K562 (cell line): ENCODE measurements around the gene BCL7C. TPM values are rescaled to one million over a fixed set of nuclear protein-coding genes. Genes with fewer than 3 reads are reported as not detected.
A peak's percentile ranks its signal among the peaks of the same experiment; 100 is the strongest.

Experiments used
- BRD9 ChIP-seq: fragments of 450-650 bp; IDR thresholded peaks from 2 replicates; pipeline ENCODE4 v1.6.1; 2018; ENCODE audit warnings: low read depth; ENCODE audit not compliant: partially characterized antibody
- CREB1 ChIP-seq, 2 experiments: sonication (generic) in 1 of 2; formaldehyde crosslinking in 1 of 2; IDR thresholded peaks; 2 replicates each; pipeline versions ENCODE4 v1.6.1 to v1.8.0; 2012 to 2022; ENCODE audit warnings: inconsistent platforms in 1 of 2, mild to moderate bottlenecking in 1 of 2, missing genetic modification reagents in 1 of 2, moderate library complexity in 1 of 2
- CTBP1 ChIP-seq: fragments of 450-650 bp; IDR thresholded peaks from 2 replicates; pipeline ENCODE4 v1.6.1; 2016; ENCODE audit warnings: borderline replicate concordance
- EGR1 ChIP-seq: fragments of 450-650 bp; conservative IDR thresholded peaks from 2 replicates; pipeline ENCODE4 v1.6.1; 2017; ENCODE audit warnings: mild to moderate bottlenecking
- IFI16 ChIP-seq: fragments of 250-450 bp; sonication (Bioruptor Pico); IDR thresholded peaks from 2 replicates; pipeline ENCODE4 v2.1.2; 2022; ENCODE audit warnings: mild to moderate bottlenecking, inconsistent platforms
- MAZ ChIP-seq, 2 experiments: fragments of 450-650 bp in 1 of 2; sonication (generic) in 1 of 2; formaldehyde crosslinking; IDR thresholded peaks in 1 of 2; conservative IDR thresholded peaks in 1 of 2; 2 replicates each; pipeline versions ENCODE4 v1.4.0 to v1.5.0; 2020; ENCODE audit warnings: mild to moderate bottlenecking in 1 of 2, missing genetic modification reagents in 1 of 2
- MYC ChIP-seq, 2 experiments: fragments of 250-450 bp in 1 of 2; sonication (Bioruptor Pico) in 1 of 2; IDR thresholded peaks; 2 replicates each; pipeline versions ENCODE4 v1.5.1 to v1.6.1; 2012 to 2021; ENCODE audit warnings: low read depth in 2 of 2, borderline replicate concordance in 1 of 2, improper control_type of control experiment in 1 of 2, low read length in 1 of 2, mild to moderate bottlenecking in 1 of 2, moderate library complexity in 1 of 2
- NCOR1 ChIP-seq: fragments of 450-650 bp; IDR thresholded peaks from 2 replicates; pipeline ENCODE4 v1.6.1; 2016; ENCODE audit warnings: mild to moderate bottlenecking, moderate library complexity
- NR2C2 ChIP-seq, 2 experiments: fragments of 200-800 bp in 1 of 2; sonication (Bioruptor generic) in 1 of 2; sonication (generic) in 1 of 2; formaldehyde crosslinking in 1 of 2; IDR thresholded peaks; 2 replicates each; pipeline versions ENCODE4 v1.6.1 to v1.8.0; 2016 to 2022; ENCODE audit warnings: mild to moderate bottlenecking in 1 of 2, missing compliant biosample characterization in 1 of 2, missing genetic modification characterization in 1 of 2, missing genetic modification reagents in 1 of 2
- OTX1 ChIP-seq: fragments of 450-650 bp; formaldehyde crosslinking; IDR thresholded peaks from 2 replicates; pipeline ENCODE4 v1.4.0; 2022; ENCODE audit warnings: mild to moderate bottlenecking
- RBM39 ChIP-seq: fragments of 200-400 bp; formaldehyde crosslinking; optimal IDR thresholded peaks from 2 replicates; pipeline ENCODE3; 2018; ENCODE audit warnings: low read depth, low read length
- TAF9B ChIP-seq: fragments of 450-650 bp; IDR thresholded peaks from 2 replicates; pipeline ENCODE4 v1.6.1; 2018; ENCODE audit warnings: mild to moderate bottlenecking; ENCODE audit not compliant: partially characterized antibody
- TBP ChIP-seq: optimal IDR thresholded peaks from 2 replicates; pipeline ENCODE3; 2011; ENCODE audit warnings: low read depth, low read length, improper control_type of control experiment
- TOE1 ChIP-seq, 2 experiments: fragments of 450-650 bp in 1 of 2; sonication (generic) in 1 of 2; formaldehyde crosslinking in 1 of 2; IDR thresholded peaks; 2 replicates each; pipeline versions ENCODE4 v1.7.1 to v1.8.0; 2016 to 2022; ENCODE audit warnings: borderline replicate concordance in 2 of 2, mild to moderate bottlenecking in 2 of 2, antibody characterized with exemption in 1 of 2, inconsistent platforms in 1 of 2, low read depth in 1 of 2, missing genetic modification reagents in 1 of 2, moderate library complexity in 1 of 2
- ZBTB17 ChIP-seq: fragments of 450-650 bp; formaldehyde crosslinking; IDR thresholded peaks from 2 replicates; pipeline ENCODE4 v1.4.0; 2020; ENCODE audit warnings: mild to moderate bottlenecking
- ZNF140 ChIP-seq: fragments of 250-450 bp; sonication (Bioruptor Pico); IDR thresholded peaks from 2 replicates; pipeline ENCODE4 v1.8.0; 2021; ENCODE audit warnings: moderate library complexity, mild to moderate bottlenecking, inconsistent platforms
- ZNF143 ChIP-seq: sonication (generic); formaldehyde crosslinking; IDR thresholded peaks from 2 replicates; pipeline ENCODE4 v1.9.0; 2022; ENCODE audit warnings: mild to moderate bottlenecking, missing genetic modification reagents
- ZNF175 ChIP-seq: fragments of 200-800 bp; sonication (Bioruptor generic); IDR thresholded peaks from 2 replicates; pipeline ENCODE4 v1.6.1; 2016; ENCODE audit warnings: low read depth, mild to moderate bottlenecking, missing genetic modification characterization, missing compliant biosample characterization
- polyA plus RNA-seq, 8 experiments: library from polyadenylated mRNA; depleted of rRNA in 4 of 8; stranded (reverse) in 5 of 8; unstranded in 3 of 8; fragments of >200 nt; fragmentation: Nextera tagmentation in 2 of 8; fragmentation: Illumina TruSeq in 1 of 8; extraction: Ambion mirVana in 2 of 8; extraction: Trizol in 1 of 8; gene quantifications; 2 replicates each; pipeline versions ENCODE4 v1.2.1 to v1.2.3, GENCODE V29; 2011 to 2014; ENCODE audit warnings: inconsistent platforms in 1 of 8, missing spikeins in 1 of 8
- total RNA-seq, 7 experiments: library from RNA; depleted of rRNA in 6 of 7; stranded (reverse); fragments of >200 nt in 6 of 7; fragmentation: Illumina TruSeq in 2 of 7; extraction: Trizol in 2 of 7; gene quantifications; 2 replicates each; pipeline versions ENCODE4 v1.2.1 to v1.2.3, GENCODE V29; 2011 to 2021; ENCODE audit warnings: low replicate concordance in 1 of 7
- TF ChIP-seq, protein P1 (sequence below): fragments of 250-450 bp; sonication (Bioruptor Pico); IDR thresholded peaks from 2 replicates; pipeline ENCODE4 v1.5.0; 2021
- TF ChIP-seq, protein P2 (sequence below): fragments of 150-350 bp; conservative IDR thresholded peaks from 2 replicates; pipeline ENCODE4 v1.6.1; 2014; ENCODE audit warnings: low read length

The BCL7C gene
- total and polyA plus RNA-seq, 9 of the 15 experiments (the other 6 are each of a cell fraction or from before 2014, with no cell fraction given) = 1.7 to 85.8 (median 19.6) TPM

DNA sequence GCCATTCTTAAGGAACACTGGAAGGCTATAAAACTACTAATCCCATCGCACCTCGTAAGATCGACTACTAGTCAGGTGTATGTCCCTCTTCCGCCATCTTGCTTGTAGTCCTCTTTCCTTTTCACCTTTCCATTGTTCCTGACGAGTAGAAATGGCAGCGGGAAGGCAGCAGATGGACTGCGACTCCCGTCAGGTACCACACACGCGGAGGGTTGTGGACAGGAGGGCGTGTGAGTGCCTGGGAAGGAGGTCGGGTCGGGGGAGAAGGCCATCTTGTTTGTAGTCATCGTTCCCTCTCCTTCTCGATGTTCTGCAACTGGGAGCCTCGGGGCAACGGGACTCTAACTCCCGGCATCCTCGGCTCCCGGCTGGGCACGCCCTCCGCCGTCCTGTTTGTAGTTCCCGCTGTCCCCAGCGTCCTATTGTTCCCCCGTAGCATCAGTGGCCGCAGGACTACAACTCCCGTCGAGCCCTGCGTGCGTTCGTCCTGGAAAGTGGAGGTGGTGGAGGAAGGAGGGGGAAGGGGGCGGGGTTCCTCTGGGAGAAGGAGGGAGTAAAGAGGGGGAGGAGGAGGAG is 29.2 kb upstream of the BCL7C start (continued):
- TF ChIP-seq, protein P1, sequence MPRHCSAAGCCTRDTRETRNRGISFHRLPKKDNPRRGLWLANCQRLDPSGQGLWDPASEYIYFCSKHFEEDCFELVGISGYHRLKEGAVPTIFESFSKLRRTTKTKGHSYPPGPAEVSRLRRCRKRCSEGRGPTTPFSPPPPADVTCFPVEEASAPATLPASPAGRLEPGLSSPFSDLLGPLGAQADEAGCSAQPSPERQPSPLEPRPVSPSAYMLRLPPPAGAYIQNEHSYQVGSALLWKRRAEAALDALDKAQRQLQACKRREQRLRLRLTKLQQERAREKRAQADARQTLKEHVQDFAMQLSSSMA = peak; percentile 98
- TF ChIP-seq MYC (IDR thresholded peaks at IDR 0.05; ENCODE audit: low read depth, low read length) (peak; percentile 57; the same call in 1 of the 2 replicates), MYC (CRISPR knock-in tag; IDR thresholded peaks at IDR 0.05; ENCODE audit: borderline replicate concordance, low read depth) (no peak), EGR1 (peak; percentile 95), NR2C2 (CRISPR knock-in tag; IDR thresholded peaks at IDR 0.05) (no peak), NR2C2 (tag; IDR thresholded peaks at IDR 0.05) (peak; percentile 95), CREB1 (IDR thresholded peaks at IDR 0.05) (peak; percentile 85), CREB1 (CRISPR knock-in tag; IDR thresholded peaks at IDR 0.05) (peak; percentile 32; the same call in 1 of the 2 replicates), ZNF140 (CRISPR knock-in tag) (0 out of 2 replicates have a peak, but pooled peaks have one; percentile 19), TOE1 (IDR thresholded peaks at IDR 0.05; ENCODE audit: borderline replicate concordance) (peak; percentile 69; the same call in 1 of the 2 replicates), TOE1 (CRISPR knock-in tag; IDR thresholded peaks at IDR 0.05; ENCODE audit: borderline replicate concordance, low read depth) (peak; percentile 96; the same call in 1 of the 2 replicates), ZNF175 (0 out of 2 replicates have a peak, but pooled peaks have one; percentile 25), OTX1 (CRISPR knock-in tag) (peak; percentile 92), TAF9B (peak; percentile 57), ZNF143 (CRISPR knock-in tag) (peak; percentile 77), CTBP1 (peak; percentile 70), ZBTB17 (CRISPR knock-in tag) (peak; percentile 95), MAZ (CRISPR knock-in tag; conservative IDR thresholded peaks at IDR 0.05 in 1 of 2, IDR thresholded peaks at IDR 0.05 in 1 of 2) (peak in 1 of 2 experiments; percentile 98; a peak in 3 of 4 replicates), BRD9 (peak; percentile 17), TBP (peak; percentile 94), IFI16 (no peak), NCOR1 (no peak), RBM39 (peak; percentile 68)
- TF ChIP-seq, protein P2, sequence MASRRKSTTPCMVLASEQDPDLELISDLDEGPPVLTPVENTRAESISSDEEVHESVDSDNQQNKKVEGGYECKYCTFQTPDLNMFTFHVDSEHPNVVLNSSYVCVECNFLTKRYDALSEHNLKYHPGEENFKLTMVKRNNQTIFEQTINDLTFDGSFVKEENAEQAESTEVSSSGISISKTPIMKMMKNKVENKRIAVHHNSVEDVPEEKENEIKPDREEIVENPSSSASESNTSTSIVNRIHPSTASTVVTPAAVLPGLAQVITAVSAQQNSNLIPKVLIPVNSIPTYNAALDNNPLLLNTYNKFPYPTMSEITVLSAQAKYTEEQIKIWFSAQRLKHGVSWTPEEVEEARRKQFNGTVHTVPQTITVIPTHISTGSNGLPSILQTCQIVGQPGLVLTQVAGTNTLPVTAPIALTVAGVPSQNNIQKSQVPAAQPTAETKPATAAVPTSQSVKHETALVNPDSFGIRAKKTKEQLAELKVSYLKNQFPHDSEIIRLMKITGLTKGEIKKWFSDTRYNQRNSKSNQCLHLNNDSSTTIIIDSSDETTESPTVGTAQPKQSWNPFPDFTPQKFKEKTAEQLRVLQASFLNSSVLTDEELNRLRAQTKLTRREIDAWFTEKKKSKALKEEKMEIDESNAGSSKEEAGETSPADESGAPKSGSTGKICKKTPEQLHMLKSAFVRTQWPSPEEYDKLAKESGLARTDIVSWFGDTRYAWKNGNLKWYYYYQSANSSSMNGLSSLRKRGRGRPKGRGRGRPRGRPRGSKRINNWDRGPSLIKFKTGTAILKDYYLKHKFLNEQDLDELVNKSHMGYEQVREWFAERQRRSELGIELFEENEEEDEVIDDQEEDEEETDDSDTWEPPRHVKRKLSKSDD = peak; percentile 59; the same call in 1 of the 2 replicates
